Mesenchymal stem cell (in vitro differentiated cells and primary cell): ENCODE data around the gene PABPC1L2A. TPM values are rescaled to one million over a fixed set of nuclear protein-coding genes. Genes with fewer than 3 reads are reported as not detected.
"Not testable (repeated sequence)": the region's sequence is repeated elsewhere in the genome, so short reads cannot be mapped to it uniquely, and the experiment has no call there.

Experiments used
- DNase-seq: peaks from one replicate; pipeline ENCODE4 v3.0.0-alpha.2; 2013
- H2AFZ ChIP-seq: one replicate; pipeline ENCODE4 v1.6.1; 2013; ENCODE audit warnings: low read depth, mild to moderate bottlenecking, control low read depth, inconsistent platforms, low read length, moderate library complexity
- H2AK5ac ChIP-seq: 2 replicates; pipeline ENCODE4 v1.6.1; 2013; ENCODE audit warnings: low read length, moderate library complexity, mild to moderate bottlenecking, inconsistent platforms; ENCODE audit not compliant: severe bottlenecking
- H2BK120ac ChIP-seq: one replicate; pipeline ENCODE4 v1.6.1; 2013; ENCODE audit warnings: low read depth, mild to moderate bottlenecking, inconsistent platforms, low read length, moderate library complexity
- H2BK12ac ChIP-seq, 2 experiments: one replicate each; pipeline ENCODE4 v1.6.1; 2013; ENCODE audit warnings: inconsistent platforms in 2 of 2, low read length in 2 of 2, mild to moderate bottlenecking in 2 of 2, moderate library complexity in 2 of 2, control low read depth in 1 of 2
- H2BK15ac ChIP-seq: one replicate; pipeline ENCODE4 v1.6.1; 2013; ENCODE audit warnings: mild to moderate bottlenecking, low read depth, inconsistent platforms; ENCODE audit not compliant: poor library complexity, severe bottlenecking
- H2BK5ac ChIP-seq: 2 replicates; pipeline ENCODE4 v1.6.1; 2013; ENCODE audit warnings: low read depth, mild to moderate bottlenecking, low read length, control low read depth, inconsistent platforms; ENCODE audit not compliant: poor library complexity, severe bottlenecking
- H3K14ac ChIP-seq, 2 experiments: one replicate each; pipeline ENCODE4 v1.6.1; 2013; ENCODE audit warnings: inconsistent platforms in 2 of 2, low read length in 2 of 2, control low read depth in 1 of 2, mild to moderate bottlenecking in 1 of 2, moderate library complexity in 1 of 2
- H3K18ac ChIP-seq, 2 experiments: one replicate each; pipeline ENCODE4 v1.6.1; 2013; ENCODE audit warnings: inconsistent platforms in 2 of 2, low read length in 2 of 2, control low read depth in 1 of 2, low read depth in 1 of 2, mild to moderate bottlenecking in 1 of 2
- H3K23ac ChIP-seq, 2 experiments: one replicate each; pipeline ENCODE4 v1.6.1; 2013; ENCODE audit warnings: inconsistent platforms in 2 of 2, low read length in 2 of 2, mild to moderate bottlenecking in 2 of 2, moderate library complexity in 2 of 2, control low read depth in 1 of 2
- H3K27ac ChIP-seq: 2 replicates; pipeline ENCODE4 v1.5.1; 2013; ENCODE audit warnings: mild to moderate bottlenecking, moderate library complexity, low read length, control low read depth, inconsistent platforms; ENCODE audit not compliant: poor library complexity, severe bottlenecking
- H3K27me3 ChIP-seq, 2 experiments: 2 replicates each; pipeline versions ENCODE4 v1.6.1 to v1.7.0; 2013; ENCODE audit warnings: low read length in 2 of 2, mild to moderate bottlenecking in 2 of 2, moderate library complexity in 2 of 2, control low read depth in 1 of 2, inconsistent platforms in 1 of 2; ENCODE audit not compliant: control insufficient read depth in 1 of 2, insufficient read depth in 1 of 2
- H3K36me3 ChIP-seq, 2 experiments: 2 replicates each; pipeline versions ENCODE4 v1.6.1 to v1.7.0; 2013; ENCODE audit warnings: low read length in 2 of 2, control low read depth in 1 of 2, inconsistent platforms in 1 of 2, low read depth in 1 of 2, mild to moderate bottlenecking in 1 of 2; ENCODE audit not compliant: insufficient read depth in 2 of 2, control insufficient read depth in 1 of 2
- H3K4ac ChIP-seq, 2 experiments: one replicate each; pipeline ENCODE4 v1.6.1; 2013; ENCODE audit warnings: inconsistent platforms in 2 of 2, low read length in 2 of 2, mild to moderate bottlenecking in 2 of 2, moderate library complexity in 2 of 2, control low read depth in 1 of 2, low read depth in 1 of 2
- H3K4me1 ChIP-seq: 2 replicates; pipeline ENCODE4 v1.6.1; 2013; ENCODE audit warnings: low read depth, low read length, control low read depth; ENCODE audit not compliant: control insufficient read depth, insufficient read depth
- H3K4me2 ChIP-seq: 2 replicates; pipeline ENCODE4 v1.6.1; 2013; ENCODE audit warnings: low read length, mild to moderate bottlenecking, inconsistent platforms; ENCODE audit not compliant: poor library complexity, severe bottlenecking
- H3K4me3 ChIP-seq, 2 experiments: 2 replicates each; pipeline versions ENCODE4 v1.5.1 to v1.7.0; 2013; ENCODE audit warnings: low read length in 2 of 2, mild to moderate bottlenecking in 2 of 2, control low read depth in 1 of 2, low read depth in 1 of 2; ENCODE audit not compliant: insufficient read depth in 1 of 2
- H3K79me1 ChIP-seq: replicated peaks from 2 replicates; pipeline ENCODE4 v1.6.1; 2013; ENCODE audit warnings: mild to moderate bottlenecking, control low read depth, low read length, inconsistent platforms; ENCODE audit not compliant: poor library complexity, severe bottlenecking
- H3K9ac ChIP-seq: 2 replicates; pipeline ENCODE4 v1.7.0; 2013; ENCODE audit warnings: mild to moderate bottlenecking, low read length, moderate library complexity
- H3K9me3 ChIP-seq: 2 replicates; pipeline ENCODE4 v1.7.0; 2013; ENCODE audit warnings: mild to moderate bottlenecking, low read length; ENCODE audit not compliant: control insufficient read depth
- H4K8ac ChIP-seq: one replicate; pipeline ENCODE4 v1.6.1; 2013; ENCODE audit warnings: inconsistent platforms, mild to moderate bottlenecking, low read length, moderate library complexity
- H4K91ac ChIP-seq: one replicate; pipeline ENCODE4 v1.6.1; 2013; ENCODE audit warnings: mild to moderate bottlenecking, low read length, inconsistent platforms
- WGBS: methylation state at CpG from one replicate; pipeline ENCODE4 v1.1.7; 2013; ENCODE audit warnings: mixed read lengths; 5-methylcytosine and 5-hydroxymethylcytosine counted together
- polyA plus RNA-seq, 2 experiments: library from polyadenylated mRNA; stranded (reverse); fragments of 200-250 nt; gene quantifications; one replicate each; pipeline ENCODE4 v1.2.3, GENCODE V29; 2013

The PABPC1L2A gene
- polyA plus RNA-seq (2013, experiment 1 of 2): not detected
- polyA plus RNA-seq (2013, experiment 2 of 2): not detected

DNA sequence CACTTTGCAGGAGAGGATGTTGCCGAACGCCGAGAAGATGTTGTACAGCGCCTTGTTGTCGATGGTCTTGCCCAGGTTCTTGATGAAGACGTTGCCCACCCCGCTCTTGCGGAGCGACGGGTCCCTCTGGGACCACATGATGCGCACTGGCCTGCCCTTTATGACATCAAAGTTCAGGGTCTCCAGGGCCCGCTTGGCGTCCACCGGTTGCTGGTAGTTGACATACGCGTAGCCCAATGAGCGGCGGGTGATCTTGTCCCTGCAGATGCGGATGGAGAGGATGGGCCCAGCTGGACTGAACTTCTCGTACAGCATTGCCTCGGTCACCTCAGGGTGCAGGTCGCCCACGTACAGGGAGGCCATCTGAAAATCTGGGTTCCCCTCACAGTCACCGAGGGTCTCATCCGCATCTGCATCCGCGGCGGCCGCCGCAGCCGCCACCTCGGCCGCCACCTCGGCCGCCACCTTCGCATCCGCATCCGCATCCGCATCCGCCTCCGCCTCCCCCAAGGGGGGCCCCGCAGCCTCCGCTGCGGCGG lies at the start of gene PABPC1L2A:
PABPC1L2A (minus strand) TSS at position 489 of the 539 bp plus-strand sequence; CDS start at position 363, 126 bp downstream.
- H2BK15ac ChIP-seq, H3K9me3 ChIP-seq: not testable (repeated sequence)
- WGBS: no CpG with 5 or more reads among the region's 45 CpGs

GRCh38 chrX:73127700-73128241 lies 48.5 kb upstream of the PABPC1L2A start:
- Histone ChIP-seq H3K9ac (no peak overlapping the region), H2BK15ac (no peak overlapping the region), H2AFZ (no peak overlapping the region), H3K14ac (no peak overlapping the region), H3K36me3 (no peaks in the 10 kb centered on the region), H3K4ac (no peak overlapping the region), H3K4me2 (no peak overlapping the region), H2BK5ac (no peak overlapping the region), H3K27me3 (no peaks in the 10 kb centered on the region), H3K23ac (no peak overlapping the region), H3K27ac (no peak overlapping the region), H4K8ac (no peak overlapping the region), H2BK120ac (no peak overlapping the region), H3K18ac (no peak overlapping the region), H4K91ac (no peak overlapping the region), H3K79me1 (no peaks in the 10 kb centered on the region), H2AK5ac (no peak overlapping the region), H2BK12ac (no peak overlapping the region), H3K4me1 (no peaks in the 10 kb centered on the region), H3K4me3 (no peak overlapping the region), H3K9me3 (peaks cover 7% of the 10 kb centered on the region)
- no peak for DNase-seq
- WGBS: 11% methylated on average over 23 of the region's 23 CpGs

More for the DNA sequence above, at the start of gene PABPC1L2A:
- H3K14ac ChIP-seq, H2AK5ac ChIP-seq, H2BK5ac ChIP-seq, H3K4me1 ChIP-seq, H3K79me1 ChIP-seq, H2BK120ac ChIP-seq, H3K23ac ChIP-seq, H3K18ac ChIP-seq, H2BK12ac ChIP-seq, H3K36me3 ChIP-seq, H3K27ac ChIP-seq, H3K4me3 ChIP-seq, DNase-seq, H3K9ac ChIP-seq, H4K91ac ChIP-seq, H3K4ac ChIP-seq, H4K8ac ChIP-seq, H2AFZ ChIP-seq, H3K4me2 ChIP-seq: not testable (repeated sequence)
- peaks cover 0 to 13% of the 10 kb centered on the region in 2 experiments for H3K27me3 ChIP-seq

GRCh38 chrX:73126240-73126639 lies 46.9 kb upstream of the PABPC1L2A start:
- no peak overlapping the region for H3K4ac ChIP-seq
- no peak overlapping the region for H2BK5ac ChIP-seq
- 92% methylated on average over 2 of the region's 6 CpGs for WGBS
- no peak overlapping the region for H3K23ac ChIP-seq
- H2BK120ac ChIP-seq: no peak overlapping the region
- no peaks in the 10 kb centered on the region for H3K36me3 ChIP-seq
- no peak overlapping the region for H3K9ac ChIP-seq
- no peak overlapping the region for H2BK12ac ChIP-seq
- H3K27ac ChIP-seq: no peak overlapping the region
- H4K91ac ChIP-seq: no peak overlapping the region
- no peaks in the 10 kb centered on the region for H3K4me1 ChIP-seq
- no peak overlapping the region for H3K4me2 ChIP-seq
- no peak overlapping the region for H2AK5ac ChIP-seq
- peaks cover 7% of the 10 kb centered on the region for H3K9me3 ChIP-seq
- DNase-seq: no peak
- no peak overlapping the region for H2BK15ac ChIP-seq
- H3K79me1 ChIP-seq: no peaks in the 10 kb centered on the region
- H2AFZ ChIP-seq: no peak overlapping the region
- no peak overlapping the region for H3K4me3 ChIP-seq
- H3K18ac ChIP-seq: no peak overlapping the region
- H3K27me3 ChIP-seq: no peaks in the 10 kb centered on the region
- H4K8ac ChIP-seq: no peak overlapping the region
- no peak overlapping the region for H3K14ac ChIP-seq

DNA sequence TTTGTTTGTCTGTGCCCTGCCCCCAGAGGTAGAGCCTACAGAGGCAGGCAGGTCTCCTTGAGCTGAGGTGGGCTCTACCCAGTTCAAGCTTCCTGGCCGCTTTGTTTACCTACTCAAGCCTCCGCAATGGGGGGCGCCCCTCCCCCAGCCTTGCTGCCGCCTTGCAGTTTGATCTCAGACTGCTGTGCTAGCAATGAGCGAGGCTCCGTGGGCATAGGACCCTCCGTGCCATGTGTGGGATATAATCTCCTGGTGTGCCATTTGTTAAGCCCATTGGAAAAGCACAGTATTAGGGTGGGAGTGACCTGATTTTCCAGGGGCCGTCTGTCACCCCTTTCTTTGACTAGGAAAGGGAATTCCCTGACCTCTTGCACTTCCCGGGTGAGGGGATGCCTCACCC lies 20.2 kb upstream of the PABPC1L2A start:
- H3K23ac ChIP-seq, H2BK5ac ChIP-seq, H3K27me3 ChIP-seq, H3K9me3 ChIP-seq, H3K14ac ChIP-seq, H4K8ac ChIP-seq, H2BK120ac ChIP-seq, H3K4ac ChIP-seq, H3K79me1 ChIP-seq, H3K36me3 ChIP-seq, H3K4me3 ChIP-seq, H3K18ac ChIP-seq, H4K91ac ChIP-seq, H3K27ac ChIP-seq, DNase-seq, H2AFZ ChIP-seq, H2BK15ac ChIP-seq, H2BK12ac ChIP-seq, H3K4me2 ChIP-seq, H2AK5ac ChIP-seq, H3K4me1 ChIP-seq, H3K9ac ChIP-seq: not testable (repeated sequence)
- 84% methylated on average over 8 of the region's 9 CpGs for WGBS
